ES-I3 (cell line): ENCODE data around the gene C19orf38.

Experiments
- H3K36me3 ChIP-seq: 2 replicates; pipeline ENCODE4 v1.6.1; 2013; ENCODE audit warnings: mild to moderate bottlenecking, low read length, control low read depth, moderate library complexity; ENCODE audit not compliant: insufficient read depth
- H3K4me1 ChIP-seq: 2 replicates; pipeline ENCODE4 v1.6.1; 2013; ENCODE audit warnings: mild to moderate bottlenecking, control low read depth, low read length; ENCODE audit not compliant: insufficient read depth
- H3K9ac ChIP-seq: 2 replicates; pipeline ENCODE4 v1.6.1; 2013; ENCODE audit warnings: low read depth, mild to moderate bottlenecking, low read length, moderate library complexity
- H3K9me3 ChIP-seq: 2 replicates; pipeline ENCODE4 v1.6.1; 2013; ENCODE audit warnings: mild to moderate bottlenecking, low read length, moderate library complexity; ENCODE audit not compliant: control insufficient read depth, insufficient read depth

The C19orf38 gene

GRCh38 chr19:10848230-10848856 lies at the start of gene C19orf38:
Gene C19orf38 (plus strand): TSS chr19:10848415. CDS start chr19:10848509, 94 bp downstream.
- no peaks in the 10 kb centered on the region for H3K36me3 ChIP-seq
- H3K9ac ChIP-seq: no peak within 1 kb of the TSS
- no peaks in the 10 kb centered on the region for H3K4me1 ChIP-seq
- peaks cover 6% of the 10 kb centered on the region; the same call in 1 of the 2 replicates for H3K9me3 ChIP-seq

- Histone ChIP-seq H3K4me1 (no peaks in the 10 kb centered on the region), H3K9ac (no peak overlapping the region), H3K36me3 (peaks cover 24% of the 10 kb centered on the region), H3K9me3 (no peaks in the 10 kb centered on the region)
Measured at GRCh38 chr19:10800488-10800887, 47.7 kb upstream of the C19orf38 start.

GRCh38 chr19:10802479-10802878 lies 45.7 kb upstream of the C19orf38 start:
- peaks cover 24% of the 10 kb centered on the region for H3K36me3 ChIP-seq
- H3K9ac ChIP-seq: no peak overlapping the region
- H3K4me1 ChIP-seq: no peaks in the 10 kb centered on the region
- H3K9me3 ChIP-seq: no peaks in the 10 kb centered on the region

GRCh38 chr19:10803252-10803651 lies 45.0 kb upstream of the C19orf38 start:
- H3K36me3 ChIP-seq: peaks cover 24% of the 10 kb centered on the region
- no peaks in the 10 kb centered on the region for H3K4me1 ChIP-seq
- H3K9ac ChIP-seq: no peak overlapping the region
- no peaks in the 10 kb centered on the region for H3K9me3 ChIP-seq

GRCh38 chr19:10805065-10805757 lies 43.0 kb upstream of the C19orf38 start:
- Histone ChIP-seq H3K4me1 (no peaks in the 10 kb centered on the region), H3K36me3 (peaks cover 27% of the 10 kb centered on the region), H3K9me3 (no peaks in the 10 kb centered on the region), H3K9ac (no peak overlapping the region)

GRCh38 chr19:10805758-10806247 lies 42.4 kb upstream of the C19orf38 start:
- peaks cover 27% of the 10 kb centered on the region for H3K36me3 ChIP-seq
- H3K9ac ChIP-seq: no peak overlapping the region
- H3K9me3 ChIP-seq: no peaks in the 10 kb centered on the region
- no peaks in the 10 kb centered on the region for H3K4me1 ChIP-seq

- Histone ChIP-seq H3K9ac (no peak overlapping the region), H3K36me3 (peaks cover 9% of the 10 kb centered on the region)
Measured at GRCh38 chr19:10808937-10809649, 39.1 kb upstream of the C19orf38 start.

GRCh38 chr19:10809651-10810285 lies 38.4 kb upstream of the C19orf38 start:
- H3K36me3 ChIP-seq: peaks cover 12% of the 10 kb centered on the region
- no peaks in the 10 kb centered on the region for H3K4me1 ChIP-seq
- no peak overlapping the region for H3K9ac ChIP-seq
- H3K9me3 ChIP-seq: no peaks in the 10 kb centered on the region

More at GRCh38 chr19:10808937-10809649, 39.1 kb upstream of the C19orf38 start:
- Histone ChIP-seq H3K9me3 (no peaks in the 10 kb centered on the region), H3K4me1 (no peaks in the 10 kb centered on the region)

- no peaks in the 10 kb centered on the region for H3K4me1 ChIP-seq
- H3K9ac ChIP-seq: no peak overlapping the region
- no peaks in the 10 kb centered on the region for H3K9me3 ChIP-seq
- H3K36me3 ChIP-seq: peaks cover 7% of the 10 kb centered on the region
Measured at GRCh38 chr19:10811391-10812111, 36.7 kb upstream of the C19orf38 start.

- Histone ChIP-seq H3K9me3 (no peaks in the 10 kb centered on the region), H3K9ac (no peak overlapping the region), H3K36me3 (peaks cover 7% of the 10 kb centered on the region), H3K4me1 (no peaks in the 10 kb centered on the region)
Measured at GRCh38 chr19:10812196-10812595, 36.0 kb upstream of the C19orf38 start.

- no peak overlapping the region for H3K9ac ChIP-seq
- no peaks in the 10 kb centered on the region for H3K4me1 ChIP-seq
- H3K36me3 ChIP-seq: peaks cover 7% of the 10 kb centered on the region
- no peaks in the 10 kb centered on the region for H3K9me3 ChIP-seq
Measured at GRCh38 chr19:10812902-10813404, 35.3 kb upstream of the C19orf38 start.

- Histone ChIP-seq H3K9me3 (no peaks in the 10 kb centered on the region), H3K4me1 (no peaks in the 10 kb centered on the region), H3K9ac (no peak overlapping the region), H3K36me3 (peaks cover 4% of the 10 kb centered on the region; the same call in 1 of the 2 replicates)
Measured at GRCh38 chr19:10815007-10815536, 33.1 kb upstream of the C19orf38 start.

GRCh38 chr19:10815969-10816644 lies 32.1 kb upstream of the C19orf38 start:
- peaks cover 4% of the 10 kb centered on the region; the same call in 1 of the 2 replicates for H3K36me3 ChIP-seq
- H3K4me1 ChIP-seq: no peaks in the 10 kb centered on the region

More at GRCh38 chr19:10815969-10816644, 32.1 kb upstream of the C19orf38 start:
- Histone ChIP-seq H3K9me3 (no peaks in the 10 kb centered on the region), H3K9ac (no peak overlapping the region)
